ENCODE results near the gene TLE4.

TLE4 gene

GRCh38 chr9:79667817-79668436 lies 96.2 kb downstream of the TLE4 start:
- DNase-seq, result peak; percentile 52

- peak; percentile 1 for DNase-seq
Measured at GRCh38 chr9:79668956-79669355, 97.2 kb downstream of the TLE4 start.

GRCh38 chr9:79670269-79670961 lies 98.7 kb downstream of the TLE4 start:
- DNase-seq, result peak; percentile 1

GRCh38 chr9:79671558-79671957 lies 99.8 kb downstream of the TLE4 start:
- peak; percentile 1 for DNase-seq

DNA sequence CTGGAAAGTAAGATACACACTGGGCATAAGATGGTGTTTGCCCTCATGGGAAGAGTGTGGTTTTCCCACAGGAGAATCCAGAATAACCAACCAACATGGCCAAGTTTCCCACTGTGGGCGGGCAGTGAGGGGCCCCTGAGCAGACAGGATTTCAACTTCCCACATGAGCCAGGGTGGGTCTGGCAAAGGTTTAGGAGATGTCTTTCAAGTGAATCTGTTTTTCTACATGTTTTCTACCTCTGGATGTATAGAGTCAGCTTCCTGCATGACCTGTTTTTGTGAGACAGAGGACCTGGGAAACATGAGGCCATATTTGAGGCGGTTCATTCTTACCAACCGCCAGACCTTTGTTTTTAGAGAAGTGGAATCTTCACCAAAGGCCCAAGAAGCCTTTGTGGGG lies 100.5 kb downstream of the TLE4 start:
- DNase-seq, result peak; percentile 3

DNA sequence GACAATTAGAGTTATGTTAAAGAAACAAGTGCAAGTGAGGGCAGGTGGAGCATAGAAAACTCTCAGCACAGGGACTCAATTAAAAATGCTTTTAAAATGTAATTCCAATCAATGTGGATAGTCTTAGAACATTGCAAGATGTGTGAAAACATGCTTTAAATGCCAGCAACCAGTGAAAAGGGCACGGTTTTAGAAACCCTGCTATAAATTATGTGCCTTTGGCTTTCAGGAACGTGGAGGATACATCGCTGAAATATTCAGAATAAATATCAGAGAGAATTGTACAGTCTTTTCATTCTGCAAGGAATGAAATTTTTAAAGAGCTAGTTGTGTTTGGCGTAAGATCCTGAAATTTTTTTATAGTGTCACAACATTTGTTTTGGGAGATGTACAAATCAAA lies 101.1 kb downstream of the TLE4 start:
- DNase-seq, result no peak

DNA sequence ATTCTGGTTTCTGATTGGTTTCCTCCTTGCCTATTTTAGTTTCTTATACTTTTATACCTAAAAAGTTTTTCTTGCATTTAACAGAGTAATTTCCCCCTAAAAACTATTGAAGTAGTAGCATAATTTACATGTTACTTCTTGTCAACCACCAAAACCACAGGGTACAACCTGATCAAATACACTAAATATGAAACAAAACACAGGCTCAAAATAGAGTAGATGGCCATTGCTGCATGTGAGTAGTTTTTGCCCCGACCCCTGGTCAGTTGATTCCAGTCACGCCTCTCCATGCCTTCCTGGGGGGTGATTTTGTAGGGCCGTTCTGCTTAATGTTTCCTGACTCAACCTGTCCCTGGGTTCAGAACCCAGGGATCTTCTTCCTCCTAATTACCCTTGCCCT lies 101.8 kb downstream of the TLE4 start:
- DNase-seq, result no peak

- peak; percentile 1 for DNase-seq
Measured at GRCh38 chr9:79674052-79674777, 102.5 kb downstream of the TLE4 start.

- no peak for DNase-seq
Measured at GRCh38 chr9:79681576-79681975, 109.8 kb downstream of the TLE4 start.

- no peak for DNase-seq
Measured at GRCh38 chr9:79682076-79682736, 110.4 kb downstream of the TLE4 start.

GRCh38 chr9:79684059-79684458 lies 112.3 kb downstream of the TLE4 start:
- no peak for DNase-seq

GRCh38 chr9:79684711-79685575 lies 113.2 kb downstream of the TLE4 start:
- no peak for DNase-seq

DNA sequence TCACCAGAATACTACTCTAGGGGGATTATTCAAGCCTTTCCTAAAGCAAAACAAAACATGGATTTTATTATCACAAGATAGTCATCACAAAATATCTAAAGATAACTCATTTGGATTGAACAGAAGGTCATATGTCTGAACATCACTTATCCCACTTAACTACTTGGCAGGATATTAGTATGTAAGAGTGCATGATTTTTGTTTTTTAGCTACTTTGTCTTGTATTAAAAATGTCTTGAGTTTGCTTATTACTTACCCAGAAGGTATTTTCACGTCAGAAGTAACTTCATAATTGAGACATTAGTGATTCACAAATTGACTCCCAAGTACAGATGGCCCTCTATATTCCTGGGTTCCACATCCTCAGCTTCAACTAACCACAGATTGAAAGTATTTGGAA lies 113.8 kb downstream of the TLE4 start:
- DNase-seq, result no peak

GRCh38 chr9:79686381-79687130 lies 114.8 kb downstream of the TLE4 start:
- no peak for DNase-seq

- no peak for DNase-seq
Measured at GRCh38 chr9:79687131-79687447, 115.3 kb downstream of the TLE4 start.

GRCh38 chr9:79688363-79688762 lies 116.6 kb downstream of the TLE4 start:
- no peak for DNase-seq

DNA sequence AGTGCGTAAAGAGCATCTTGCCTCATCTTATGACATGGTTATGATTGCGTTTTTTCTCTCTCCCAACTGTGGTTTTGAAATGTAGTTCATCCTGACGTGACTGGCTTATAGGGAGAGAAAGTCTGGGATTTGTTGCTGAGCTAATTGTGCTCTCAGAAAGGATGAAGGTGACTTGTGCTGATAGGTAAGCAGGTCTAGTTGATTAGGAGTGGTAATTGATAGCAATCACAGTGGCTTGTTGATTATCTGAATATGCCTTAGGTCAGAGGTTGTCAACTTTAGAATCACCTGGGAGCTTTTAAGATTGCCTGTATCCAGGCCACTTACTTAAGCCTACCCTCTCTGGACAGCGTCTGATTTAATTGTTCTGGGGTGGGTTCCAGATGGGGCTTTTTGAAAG lies 117.8 kb downstream of the TLE4 start:
- DNase-seq, result no peak

- DNase-seq, result no peak
Measured at GRCh38 chr9:79691496-79691895, 119.7 kb downstream of the TLE4 start.

- DNase-seq, result no peak
Measured at GRCh38 chr9:79692857-79693571, 121.2 kb downstream of the TLE4 start.

DNA sequence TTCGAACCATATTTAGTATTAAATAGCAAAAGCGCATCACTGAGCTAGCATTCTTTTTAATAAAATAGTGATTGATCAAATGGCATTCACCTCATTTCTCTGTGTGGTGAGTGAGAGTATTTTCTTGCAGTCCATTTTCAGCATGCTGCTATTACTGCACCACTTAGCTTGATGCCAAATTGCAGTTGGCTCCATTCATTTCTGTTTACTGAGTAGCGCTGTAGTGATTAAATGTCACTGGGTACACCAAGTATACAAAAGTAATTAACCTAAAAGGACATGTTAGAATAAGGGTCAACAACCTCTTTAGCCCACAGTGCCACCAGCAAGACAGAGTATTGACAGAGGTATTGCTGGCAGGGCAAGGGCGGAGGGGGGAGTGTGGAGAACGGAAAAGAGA lies 122.0 kb downstream of the TLE4 start:
- no peak for DNase-seq

- DNase-seq, result no peak
Measured at GRCh38 chr9:79694208-79694607, 122.4 kb downstream of the TLE4 start.
